Panc1 (cell line): ENCODE results near the gene TP53RK. TPM values are rescaled to one million over a fixed set of nuclear protein-coding genes. Genes with fewer than 3 reads are reported as not detected.

ENCODE experiments used
- ATAC-seq: fragments of 200-7000 bp; cut with Tn5 transposase; 2 replicates; pipeline ENCODE4 v1.9.1; 2020; ENCODE audit warnings: mild to moderate bottlenecking, moderate library complexity
- BruUV-seq: library from RNA; stranded (reverse); fragments of 400-500 nt; replicated peaks from 2 replicates; lab custom pipeline; 2021; lab: Mats Ljungman, UMichigan
- CTCF ChIA-PET: fragments of 300-600 bp; sonication (Branson Sonifier 250); formaldehyde crosslinking; loops from one replicate; lab custom pipeline; 2022; ENCODE audit warnings: antibody characterized with exemption; lab: Charles Lee
- POLR2A ChIA-PET: fragments of 300-600 bp; sonication (Branson Sonifier 250); formaldehyde crosslinking; loops from one replicate; lab custom pipeline; 2022; ENCODE audit warnings: antibody characterized with exemption; lab: Charles Lee
- DNase-seq: peaks from one replicate; pipeline ENCODE4 v3.0.0-alpha.2; 2010; ENCODE audit warnings: low read depth, low spot score
- H3K27ac ChIP-seq: 2 replicates; pipeline ENCODE4 v1.5.1; 2011; ENCODE audit warnings: mild to moderate bottlenecking, low read length, inconsistent platforms
- H3K27me3 ChIP-seq: fragments of 200-500 bp; sonication (Bioruptor generic); 2 replicates; pipeline ENCODE4 v1.6.0; 2014; ENCODE audit warnings: low read length, inconsistent platforms; ENCODE audit not compliant: control insufficient read depth, insufficient read depth
- H3K36me3 ChIP-seq: fragments of 200-500 bp; sonication (Bioruptor generic); 2 replicates; pipeline ENCODE4 v1.5.1; 2014; ENCODE audit warnings: inconsistent platforms, mild to moderate bottlenecking, low read length, moderate library complexity; ENCODE audit not compliant: control insufficient read depth, insufficient read depth
- H3K4me1 ChIP-seq: 2 replicates; pipeline ENCODE4 v1.5.1; 2011; ENCODE audit warnings: inconsistent platforms, mild to moderate bottlenecking, low read length, moderate library complexity; ENCODE audit not compliant: control insufficient read depth, insufficient read depth
- H3K4me3 ChIP-seq, 2 experiments: 2 replicates each; pipeline ENCODE4 v1.5.1; 2011 to 2012; ENCODE audit warnings: low read depth in 2 of 2, low read length in 2 of 2, mild to moderate bottlenecking in 2 of 2, inconsistent platforms in 1 of 2, moderate library complexity in 1 of 2
- H3K9me3 ChIP-seq: fragments of 200-500 bp; sonication (Bioruptor generic); 2 replicates; pipeline ENCODE4 v1.5.1; 2014; ENCODE audit warnings: low read depth, mild to moderate bottlenecking, inconsistent platforms, low read length, moderate library complexity; ENCODE audit not compliant: control insufficient read depth, insufficient read depth
- CTCF ChIP-seq: fragments of 450-650 bp; IDR thresholded peaks from 2 replicates; pipeline ENCODE4 v1.5.1; 2017; ENCODE audit warnings: mild to moderate bottlenecking
- POLR2AphosphoS5 ChIP-seq: IDR thresholded peaks from 2 replicates; pipeline ENCODE4 v1.6.1; 2012; ENCODE audit warnings: mild to moderate bottlenecking, low read depth, low read length, moderate library complexity
- SIN3A ChIP-seq: IDR thresholded peaks from 2 replicates; pipeline ENCODE4 v1.6.1; 2012; ENCODE audit warnings: low read depth, mild to moderate bottlenecking, low read length, moderate library complexity, borderline replicate concordance; ENCODE audit not compliant: insufficient read depth
- TCF7L2 ChIP-seq: IDR thresholded peaks from 2 replicates; pipeline ENCODE4 v1.6.1; 2011; ENCODE audit warnings: mild to moderate bottlenecking, low read depth, low read length, inconsistent platforms
- in situ Hi-C: cut with HindIII; loops from 2 replicates; pipeline ENCODE4 v1.10.0; 2016; ENCODE audit warnings: low sequenced_read_pairs, low pct_unique_long_range_greater_than_20kb
- intact Hi-C: fragments of 100-400 bp; cut with micrococcal nuclease; formaldehyde crosslinking; loops from one replicate; pipeline ENCODE4 v1.10.0; 2022; ENCODE audit not compliant: unreplicated experiment
- total RNA-seq: library from RNA; stranded (reverse); gene quantifications from one replicate; pipeline ENCODE4 v1.2.1, GENCODE V29; 2021; ENCODE audit not compliant: unreplicated experiment
- TF ChIP-seq, protein P1 (sequence below), 2 experiments: IDR thresholded peaks; 2 replicates each; pipeline ENCODE4 v1.6.1; 2011 to 2012; ENCODE audit warnings: low read depth in 2 of 2, control low read depth in 1 of 2, low read length in 1 of 2, mild to moderate bottlenecking in 1 of 2, moderate library complexity in 1 of 2; ENCODE audit not compliant: insufficient read depth in 1 of 2

The TP53RK gene
- total RNA-seq, 1 experiment from 2014 or later = 13.7 TPM

DNA sequence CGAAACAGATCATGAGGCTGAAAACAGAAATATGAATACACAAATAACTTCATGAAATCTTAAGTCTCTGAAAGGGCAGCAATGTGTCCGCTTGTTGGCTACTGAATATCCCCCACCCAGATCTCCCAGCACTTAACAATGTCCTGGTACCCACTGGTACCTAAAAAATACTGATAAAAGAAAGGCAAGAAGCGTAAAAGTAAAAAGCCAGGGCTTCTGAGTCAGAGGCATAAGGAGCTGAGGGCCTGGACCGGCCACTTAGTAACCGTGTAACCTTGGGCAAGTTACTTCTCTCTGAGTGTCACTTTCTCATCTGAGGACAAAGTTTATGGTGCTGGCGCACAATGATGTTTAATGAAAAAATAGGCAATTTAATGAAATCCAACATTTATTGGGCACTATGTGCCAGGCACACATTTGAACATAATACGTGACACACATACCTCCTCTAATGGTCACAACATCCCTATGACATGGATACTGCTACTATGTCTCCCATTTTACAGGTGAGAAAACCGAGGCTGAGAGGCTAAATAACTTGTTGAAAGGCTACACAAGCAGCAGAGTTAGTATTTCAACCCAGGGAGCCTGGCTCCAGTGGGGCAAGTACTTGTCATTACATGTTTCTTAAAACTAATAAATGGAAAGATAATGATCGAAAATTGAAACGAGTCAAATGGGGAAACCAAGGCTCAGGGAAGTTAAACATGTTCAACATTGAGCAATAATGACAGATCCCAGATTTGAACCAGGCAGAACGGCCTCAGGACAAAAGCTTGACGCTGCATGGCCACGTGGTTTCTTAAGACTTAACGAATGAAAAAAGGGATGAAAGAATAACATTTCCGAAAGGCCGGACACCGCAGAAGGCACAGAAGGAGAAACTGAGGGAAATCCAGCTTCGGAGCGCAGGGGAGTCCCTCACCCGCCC, 828 bp downstream of the TP53RK start:
- Histone ChIP-seq H3K9me3 (no peaks in the 10 kb centered on the region), H3K4me3 (peak overlapping the region; percentile 92 to 97), H3K36me3 (peaks cover 14% of the 10 kb centered on the region), H3K27me3 (no peaks in the 10 kb centered on the region), H3K27ac (peak overlapping the region; percentile 90), H3K4me1 (peaks cover 10% of the 10 kb centered on the region)
- in situ Hi-C loops = no loop called here
- TF ChIP-seq SIN3A (no peak), POLR2AphosphoS5 (no peak), TCF7L2 (no peak), CTCF (no peak)
- TF ChIP-seq, protein P1, sequence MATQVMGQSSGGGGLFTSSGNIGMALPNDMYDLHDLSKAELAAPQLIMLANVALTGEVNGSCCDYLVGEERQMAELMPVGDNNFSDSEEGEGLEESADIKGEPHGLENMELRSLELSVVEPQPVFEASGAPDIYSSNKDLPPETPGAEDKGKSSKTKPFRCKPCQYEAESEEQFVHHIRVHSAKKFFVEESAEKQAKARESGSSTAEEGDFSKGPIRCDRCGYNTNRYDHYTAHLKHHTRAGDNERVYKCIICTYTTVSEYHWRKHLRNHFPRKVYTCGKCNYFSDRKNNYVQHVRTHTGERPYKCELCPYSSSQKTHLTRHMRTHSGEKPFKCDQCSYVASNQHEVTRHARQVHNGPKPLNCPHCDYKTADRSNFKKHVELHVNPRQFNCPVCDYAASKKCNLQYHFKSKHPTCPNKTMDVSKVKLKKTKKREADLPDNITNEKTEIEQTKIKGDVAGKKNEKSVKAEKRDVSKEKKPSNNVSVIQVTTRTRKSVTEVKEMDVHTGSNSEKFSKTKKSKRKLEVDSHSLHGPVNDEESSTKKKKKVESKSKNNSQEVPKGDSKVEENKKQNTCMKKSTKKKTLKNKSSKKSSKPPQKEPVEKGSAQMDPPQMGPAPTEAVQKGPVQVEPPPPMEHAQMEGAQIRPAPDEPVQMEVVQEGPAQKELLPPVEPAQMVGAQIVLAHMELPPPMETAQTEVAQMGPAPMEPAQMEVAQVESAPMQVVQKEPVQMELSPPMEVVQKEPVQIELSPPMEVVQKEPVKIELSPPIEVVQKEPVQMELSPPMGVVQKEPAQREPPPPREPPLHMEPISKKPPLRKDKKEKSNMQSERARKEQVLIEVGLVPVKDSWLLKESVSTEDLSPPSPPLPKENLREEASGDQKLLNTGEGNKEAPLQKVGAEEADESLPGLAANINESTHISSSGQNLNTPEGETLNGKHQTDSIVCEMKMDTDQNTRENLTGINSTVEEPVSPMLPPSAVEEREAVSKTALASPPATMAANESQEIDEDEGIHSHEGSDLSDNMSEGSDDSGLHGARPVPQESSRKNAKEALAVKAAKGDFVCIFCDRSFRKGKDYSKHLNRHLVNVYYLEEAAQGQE (IDR thresholded peaks at IDR 0.05; ENCODE audit: insufficient read depth in 1 of 2, low read depth in 2 of 2, low read length in 1 of 2) = no peak
- DNase-seq (no peak), ATAC-seq (no peak)
- intact Hi-C loops = no loop called here
- CTCF ChIA-PET = interaction anchor here (0.6 kb wide), 1 partner anchor 601 kb away, joined by 3 read pairs; no protein-coding TSS in a partner anchor
- TSS peak; percentile 72 for BruUV-seq
- POLR2A ChIA-PET = interaction anchor here (0.6 to 1.2 kb wide), 4 partner anchors 62 to 324 kb away, joined by 3 to 27 read pairs (median 4); no protein-coding TSS in a partner anchor

DNA sequence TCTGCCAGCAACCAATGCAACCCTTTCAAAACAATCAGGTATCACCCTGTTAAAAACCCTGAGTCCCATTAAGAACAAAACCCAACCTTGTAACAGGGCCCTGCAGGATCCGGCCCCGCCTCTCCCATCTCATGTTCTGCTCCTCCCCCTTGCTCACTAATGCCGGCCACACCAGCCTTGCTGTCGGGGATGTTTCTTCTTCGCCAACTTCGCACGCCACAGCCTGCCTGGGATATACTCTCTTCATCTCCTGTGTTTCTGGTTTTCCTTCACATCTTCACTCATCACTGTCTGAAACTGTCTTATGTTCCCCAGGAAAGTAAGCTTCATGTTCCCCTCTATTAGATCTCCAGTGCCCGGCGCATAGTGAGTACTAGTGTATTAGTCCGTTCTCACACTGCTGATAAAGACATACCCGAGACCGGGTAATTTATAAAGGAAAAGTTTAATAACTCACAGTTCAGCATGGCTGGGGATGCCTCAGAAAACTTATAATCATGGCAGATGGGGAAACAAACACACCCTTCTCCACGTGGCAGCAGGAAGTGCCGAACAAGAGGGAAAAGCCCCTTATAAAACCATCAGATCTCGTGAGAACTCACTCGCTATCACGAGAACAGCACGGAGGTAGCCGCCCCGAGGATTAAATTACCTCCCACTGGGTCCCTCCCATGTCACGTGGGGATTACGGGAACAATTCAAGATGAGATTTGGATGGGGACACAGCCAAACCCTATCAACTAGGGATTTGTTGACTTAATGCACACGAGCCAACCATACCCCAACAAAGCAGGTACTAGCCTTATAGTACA, 5.1 kb downstream of the TP53RK start:
- no peak overlapping the region for H3K27ac ChIP-seq
- in situ Hi-C loops = no loop called here
- no peak for ATAC-seq

More for the DNA sequence above, 5.1 kb downstream of the TP53RK start:
- no peak overlapping the region for H3K4me3 ChIP-seq
- H3K4me1 ChIP-seq = peaks cover 6% of the 10 kb centered on the region
- POLR2A ChIA-PET = no interaction called here
- TF ChIP-seq SIN3A = no peak
- TF ChIP-seq POLR2AphosphoS5 = no peak
- no peak for TF ChIP-seq TCF7L2
- TF ChIP-seq, protein P1 (IDR thresholded peaks at IDR 0.05; ENCODE audit: insufficient read depth in 1 of 2, low read depth in 2 of 2, low read length in 1 of 2) = no peak
- TF ChIP-seq CTCF = no peak
- no peaks in the 10 kb centered on the region for H3K27me3 ChIP-seq
- CTCF ChIA-PET = no interaction called here
- intact Hi-C loops = no loop called here
- BruUV-seq = no TSS peak
- no peak for DNase-seq
- H3K9me3 ChIP-seq = no peaks in the 10 kb centered on the region
- peaks cover 14% of the 10 kb centered on the region for H3K36me3 ChIP-seq
